GM12878 (cell line): ENCODE results near the gene LDLR.

Experiments
- TAF1 ChIP-seq: IDR thresholded peaks from 2 replicates; pipeline ENCODE4 v1.6.1; 2011; ENCODE audit warnings: mild to moderate bottlenecking, low read depth, low read length, borderline replicate concordance
- TF ChIP-seq, protein P1 (sequence below): IDR thresholded peaks from 2 replicates; pipeline ENCODE4 v1.6.1; 2012; ENCODE audit warnings: low read length, inconsistent platforms
- TF ChIP-seq, protein P2 (sequence below), 3 experiments: IDR thresholded peaks in 2 of 3; conservative IDR thresholded peaks in 1 of 3; 2 replicates each; pipeline ENCODE4 v1.5.1; 2011; ENCODE audit warnings: low read depth in 3 of 3, low read length in 3 of 3, mild to moderate bottlenecking in 3 of 3, control low read depth in 2 of 3, moderate library complexity in 2 of 3, inconsistent platforms in 1 of 3, mixed read lengths in 1 of 3; ENCODE audit not compliant: control insufficient read depth in 2 of 3, insufficient read depth in 1 of 3; ENCODE audit errors: extremely low read depth in 1 of 3

DNA sequence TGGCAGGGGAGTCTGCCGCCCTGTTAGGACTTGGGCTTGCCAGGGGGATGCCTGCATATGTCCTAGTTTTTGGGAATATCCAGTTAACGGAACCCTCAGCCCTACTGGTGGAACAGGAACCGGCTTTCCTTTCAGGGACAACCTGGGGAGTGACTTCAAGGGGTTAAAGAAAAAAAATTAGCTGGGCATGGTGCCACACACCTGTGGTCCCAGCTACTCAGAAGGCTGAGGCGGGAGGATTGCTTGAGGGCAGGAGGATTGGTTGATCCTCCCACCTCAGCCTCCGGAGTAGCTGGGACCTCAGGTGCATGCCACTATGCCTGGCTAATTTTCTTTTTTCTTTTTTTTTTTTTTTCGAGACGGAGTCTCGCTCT, 22.5 kb downstream of the LDLR start:
- TF ChIP-seq, protein P1, sequence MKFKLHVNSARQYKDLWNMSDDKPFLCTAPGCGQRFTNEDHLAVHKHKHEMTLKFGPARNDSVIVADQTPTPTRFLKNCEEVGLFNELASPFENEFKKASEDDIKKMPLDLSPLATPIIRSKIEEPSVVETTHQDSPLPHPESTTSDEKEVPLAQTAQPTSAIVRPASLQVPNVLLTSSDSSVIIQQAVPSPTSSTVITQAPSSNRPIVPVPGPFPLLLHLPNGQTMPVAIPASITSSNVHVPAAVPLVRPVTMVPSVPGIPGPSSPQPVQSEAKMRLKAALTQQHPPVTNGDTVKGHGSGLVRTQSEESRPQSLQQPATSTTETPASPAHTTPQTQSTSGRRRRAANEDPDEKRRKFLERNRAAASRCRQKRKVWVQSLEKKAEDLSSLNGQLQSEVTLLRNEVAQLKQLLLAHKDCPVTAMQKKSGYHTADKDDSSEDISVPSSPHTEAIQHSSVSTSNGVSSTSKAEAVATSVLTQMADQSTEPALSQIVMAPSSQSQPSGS: no peak
- TF ChIP-seq, protein P2, sequence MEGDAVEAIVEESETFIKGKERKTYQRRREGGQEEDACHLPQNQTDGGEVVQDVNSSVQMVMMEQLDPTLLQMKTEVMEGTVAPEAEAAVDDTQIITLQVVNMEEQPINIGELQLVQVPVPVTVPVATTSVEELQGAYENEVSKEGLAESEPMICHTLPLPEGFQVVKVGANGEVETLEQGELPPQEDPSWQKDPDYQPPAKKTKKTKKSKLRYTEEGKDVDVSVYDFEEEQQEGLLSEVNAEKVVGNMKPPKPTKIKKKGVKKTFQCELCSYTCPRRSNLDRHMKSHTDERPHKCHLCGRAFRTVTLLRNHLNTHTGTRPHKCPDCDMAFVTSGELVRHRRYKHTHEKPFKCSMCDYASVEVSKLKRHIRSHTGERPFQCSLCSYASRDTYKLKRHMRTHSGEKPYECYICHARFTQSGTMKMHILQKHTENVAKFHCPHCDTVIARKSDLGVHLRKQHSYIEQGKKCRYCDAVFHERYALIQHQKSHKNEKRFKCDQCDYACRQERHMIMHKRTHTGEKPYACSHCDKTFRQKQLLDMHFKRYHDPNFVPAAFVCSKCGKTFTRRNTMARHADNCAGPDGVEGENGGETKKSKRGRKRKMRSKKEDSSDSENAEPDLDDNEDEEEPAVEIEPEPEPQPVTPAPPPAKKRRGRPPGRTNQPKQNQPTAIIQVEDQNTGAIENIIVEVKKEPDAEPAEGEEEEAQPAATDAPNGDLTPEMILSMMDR (IDR thresholded peaks at IDR 0.05 in 2 of 3, conservative IDR thresholded peaks at IDR 0.05 in 1 of 3; ENCODE audit: control insufficient read depth in 2 of 3, extremely low read depth in 1 of 3, insufficient read depth in 1 of 3, low read depth in 3 of 3, low read length in 3 of 3): no peak
- no peak for TF ChIP-seq TAF1
